SW480 (cell line): ENCODE measurements around the gene NLRC5.

Experiments
- DNase-seq: peaks from one replicate; pipeline ENCODE4 v3.0.0-alpha.2; 2016; ENCODE audit warnings: low spot score

Gene NLRC5

GRCh38 chr16:57026778-57027062, 37.4 kb downstream of the NLRC5 start:
- DNase-seq, result no peak

- DNase-seq, result no peak
These were observed 37.7 kb downstream of the NLRC5 start for GRCh38 chr16:57027067-57027466.

DNA sequence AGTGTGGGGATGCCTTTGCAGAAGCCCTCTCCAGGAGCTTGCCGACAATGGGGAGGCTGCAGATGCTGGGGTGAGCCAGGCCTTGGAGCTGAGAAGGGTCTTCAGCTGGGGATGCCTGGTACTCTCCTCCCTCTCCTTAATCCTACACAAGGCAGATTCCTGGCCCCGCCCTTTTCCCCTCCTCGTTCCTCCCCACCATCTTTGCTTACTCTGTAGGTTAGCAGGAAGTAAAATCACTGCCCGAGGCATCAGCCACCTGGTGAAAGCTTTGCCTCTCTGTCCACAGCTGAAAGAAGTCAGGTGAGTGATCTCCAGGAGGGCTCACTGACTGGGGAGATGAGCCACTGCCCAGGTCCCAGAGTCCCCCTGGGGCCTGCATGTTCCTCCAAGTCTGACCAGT, 38.7 kb downstream of the NLRC5 start:
- no peak for DNase-seq

DNA sequence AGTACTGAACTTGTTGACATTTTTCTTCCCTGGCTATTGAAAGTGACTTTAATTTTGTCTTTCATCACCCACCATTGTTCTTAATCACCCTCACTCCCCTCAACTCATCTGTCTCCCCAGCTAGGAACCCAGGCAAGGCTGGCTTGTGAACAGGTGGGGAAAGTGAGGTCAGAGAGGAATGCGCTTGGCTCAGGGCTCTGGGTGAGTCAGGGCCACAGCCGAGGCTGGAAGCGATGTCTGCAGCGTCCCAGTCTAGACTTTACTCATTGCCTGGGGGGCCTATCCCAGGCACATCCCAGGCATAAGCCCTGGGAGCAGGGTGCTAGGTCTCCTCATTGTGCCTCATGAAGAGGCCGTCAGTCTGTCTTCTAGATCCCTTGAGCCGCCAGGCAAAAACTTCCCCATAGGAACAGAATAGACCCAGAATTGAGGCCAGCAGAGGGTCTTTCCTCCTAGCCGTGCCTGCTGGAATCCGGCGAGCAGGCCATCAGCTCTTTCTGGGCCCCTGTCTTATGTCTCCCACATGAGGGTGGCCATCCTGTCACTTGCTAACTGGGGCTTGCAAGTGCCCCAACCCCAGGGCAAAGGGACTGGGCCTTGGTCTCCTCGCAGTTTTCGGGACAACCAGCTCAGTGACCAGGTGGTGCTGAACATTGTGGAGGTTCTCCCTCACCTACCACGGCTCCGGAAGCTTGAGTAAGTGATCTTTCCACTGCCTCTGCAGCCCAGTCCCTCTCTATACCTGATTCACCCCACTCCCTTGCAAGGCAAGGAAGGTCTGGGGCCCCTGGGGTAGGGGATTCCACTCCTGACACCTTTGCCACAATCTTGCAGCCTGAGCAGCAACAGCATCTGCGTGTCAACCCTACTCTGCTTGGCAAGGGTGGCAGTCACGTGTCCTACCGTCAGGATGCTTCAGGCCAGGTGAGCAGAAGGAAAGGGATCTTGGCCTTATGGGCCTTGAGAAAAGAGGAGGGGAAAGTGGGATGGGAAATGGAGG, 40.1 kb downstream of the NLRC5 start:
- DNase-seq, result no peak

DNA sequence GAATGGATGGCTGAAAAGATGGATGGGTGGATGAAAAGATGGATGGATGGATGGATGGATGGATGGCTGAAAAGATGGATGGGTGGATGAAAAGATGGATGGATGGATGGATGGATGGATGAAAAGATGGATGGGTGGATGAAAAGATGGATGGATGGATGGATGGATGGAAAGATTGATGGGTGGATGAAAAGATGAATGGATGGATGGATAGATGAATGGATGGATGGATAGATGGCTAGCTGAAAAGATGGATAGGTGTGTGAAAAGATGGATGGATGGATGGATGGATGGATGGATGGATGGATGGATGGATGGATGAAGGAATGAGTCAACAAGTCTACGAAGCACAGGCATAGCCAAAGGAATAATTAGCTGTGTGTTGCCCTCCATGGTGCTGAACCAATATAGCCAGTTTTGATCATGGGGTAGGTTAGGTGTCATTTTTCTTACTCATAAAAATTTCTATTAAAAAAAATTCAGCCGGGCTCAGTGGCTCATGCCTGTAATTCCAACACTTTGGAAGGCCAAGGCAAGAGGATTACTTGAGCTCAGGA, 41.1 kb downstream of the NLRC5 start:
- DNase-seq, result no peak

DNA sequence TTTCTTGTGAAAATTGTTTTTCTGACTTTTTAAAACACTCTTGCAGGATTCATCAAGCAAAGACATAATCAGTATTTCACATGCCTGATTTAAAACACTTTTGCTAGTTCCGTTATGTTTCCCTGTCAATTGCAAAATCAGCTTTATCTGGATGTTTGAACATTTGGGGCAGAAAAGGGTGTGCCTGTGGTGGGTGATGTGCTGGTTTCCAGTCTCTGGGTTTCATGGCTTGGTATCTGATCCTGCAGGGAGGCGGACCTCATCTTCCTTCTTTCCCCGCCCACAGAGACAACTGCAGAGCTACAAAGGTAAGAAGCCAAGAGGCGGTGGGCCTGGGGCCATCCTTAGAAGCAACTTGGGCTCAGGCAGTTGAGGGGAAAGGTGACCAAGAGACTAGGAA, 41.8 kb downstream of the NLRC5 start:
- DNase-seq, result no peak

DNA sequence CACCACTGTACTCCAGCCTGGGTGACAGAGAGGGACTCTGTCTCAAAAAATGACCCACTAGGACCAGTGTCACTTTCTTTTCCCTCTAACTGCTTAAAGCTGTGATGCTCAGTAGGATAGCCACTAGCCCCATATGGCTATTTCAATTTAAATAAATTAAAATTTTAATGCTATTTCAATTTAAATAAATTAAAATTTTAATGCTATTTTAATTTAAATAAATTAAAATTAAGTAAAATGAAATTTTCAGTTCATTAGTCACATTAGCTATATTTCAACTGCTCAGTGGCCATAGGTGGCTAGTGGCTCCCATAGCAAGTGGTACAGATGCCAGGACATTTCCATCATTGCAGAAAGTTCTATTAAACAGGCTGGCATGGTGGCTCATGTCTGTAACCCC, 43.0 kb downstream of the NLRC5 start:
- DNase-seq, result no peak

- no peak for DNase-seq
These were observed 43.6 kb downstream of the NLRC5 start for GRCh38 chr16:57032931-57033330.

DNA sequence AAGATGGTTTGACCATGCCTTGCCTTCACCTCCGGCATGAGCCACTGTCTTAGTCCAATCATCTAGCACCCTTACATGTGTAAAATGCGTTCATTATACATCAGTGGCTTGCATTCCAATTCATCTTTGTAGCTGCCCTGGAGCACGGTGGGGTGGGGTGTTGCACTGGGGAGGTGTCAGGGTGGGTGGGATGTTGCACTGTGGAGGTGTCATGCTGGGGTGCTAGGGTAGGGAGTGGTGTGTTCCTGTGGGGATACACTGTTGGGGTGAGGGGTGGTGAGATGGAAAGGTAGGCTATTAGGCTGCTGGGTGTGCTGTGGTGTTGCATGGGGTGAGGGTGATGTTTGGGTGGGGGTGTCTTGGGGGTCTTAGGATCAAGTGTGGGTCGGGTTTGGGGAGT, 47.0 kb downstream of the NLRC5 start:
- no peak for DNase-seq

GRCh38 chr16:57036945-57037344, 47.6 kb downstream of the NLRC5 start:
- no peak for DNase-seq

- DNase-seq, result no peak
These were observed 48.8 kb downstream of the NLRC5 start for GRCh38 chr16:57038166-57038565.

- no peak for DNase-seq
These were observed 49.9 kb downstream of the NLRC5 start for GRCh38 chr16:57039148-57039812.

DNA sequence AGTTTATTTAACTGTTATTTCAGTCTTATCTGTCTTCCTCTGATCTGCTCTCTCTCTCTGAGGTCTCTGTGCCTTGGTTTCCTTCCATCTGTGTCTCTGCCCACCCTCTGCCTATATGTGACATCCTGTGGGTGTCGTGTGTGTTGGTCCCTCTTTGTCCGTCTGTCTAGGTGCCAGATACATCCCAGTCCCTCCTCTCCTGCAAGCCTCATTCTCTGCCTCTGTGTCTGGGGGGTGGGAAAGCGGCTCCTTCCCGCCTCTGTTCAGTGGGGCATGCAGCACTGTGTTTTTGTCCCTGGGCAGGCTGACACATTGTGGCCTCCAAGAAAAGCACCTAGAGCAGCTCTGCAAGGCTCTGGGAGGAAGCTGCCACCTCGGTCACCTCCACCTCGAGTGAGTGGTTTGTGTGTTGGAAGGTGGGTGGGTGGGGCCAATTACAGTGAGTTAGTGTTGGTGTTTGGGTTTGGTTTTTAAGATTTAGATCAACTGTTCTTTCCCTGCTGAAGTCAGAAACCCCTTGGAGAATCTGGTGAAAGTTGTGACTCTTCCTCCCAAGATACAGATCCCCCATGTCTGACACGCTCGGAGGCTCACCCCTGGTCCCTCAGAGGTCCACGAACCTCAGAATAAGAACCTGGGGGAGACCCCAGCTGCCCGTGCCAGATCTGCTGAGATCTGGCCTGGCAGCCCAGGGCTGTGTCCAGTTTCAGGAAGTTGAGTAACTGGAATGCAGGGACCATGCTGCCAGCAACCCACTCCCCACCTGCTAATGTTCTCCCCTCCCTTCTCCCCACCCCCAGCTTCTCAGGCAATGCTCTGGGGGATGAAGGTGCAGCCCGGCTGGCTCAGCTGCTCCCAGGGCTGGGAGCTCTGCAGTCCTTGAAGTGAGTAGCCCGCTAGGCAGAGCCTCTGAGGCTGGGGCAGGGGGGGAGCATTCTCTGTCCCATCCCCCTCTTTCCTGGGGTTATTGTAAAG, 52.1 kb downstream of the NLRC5 start:
- no peak for DNase-seq

DNA sequence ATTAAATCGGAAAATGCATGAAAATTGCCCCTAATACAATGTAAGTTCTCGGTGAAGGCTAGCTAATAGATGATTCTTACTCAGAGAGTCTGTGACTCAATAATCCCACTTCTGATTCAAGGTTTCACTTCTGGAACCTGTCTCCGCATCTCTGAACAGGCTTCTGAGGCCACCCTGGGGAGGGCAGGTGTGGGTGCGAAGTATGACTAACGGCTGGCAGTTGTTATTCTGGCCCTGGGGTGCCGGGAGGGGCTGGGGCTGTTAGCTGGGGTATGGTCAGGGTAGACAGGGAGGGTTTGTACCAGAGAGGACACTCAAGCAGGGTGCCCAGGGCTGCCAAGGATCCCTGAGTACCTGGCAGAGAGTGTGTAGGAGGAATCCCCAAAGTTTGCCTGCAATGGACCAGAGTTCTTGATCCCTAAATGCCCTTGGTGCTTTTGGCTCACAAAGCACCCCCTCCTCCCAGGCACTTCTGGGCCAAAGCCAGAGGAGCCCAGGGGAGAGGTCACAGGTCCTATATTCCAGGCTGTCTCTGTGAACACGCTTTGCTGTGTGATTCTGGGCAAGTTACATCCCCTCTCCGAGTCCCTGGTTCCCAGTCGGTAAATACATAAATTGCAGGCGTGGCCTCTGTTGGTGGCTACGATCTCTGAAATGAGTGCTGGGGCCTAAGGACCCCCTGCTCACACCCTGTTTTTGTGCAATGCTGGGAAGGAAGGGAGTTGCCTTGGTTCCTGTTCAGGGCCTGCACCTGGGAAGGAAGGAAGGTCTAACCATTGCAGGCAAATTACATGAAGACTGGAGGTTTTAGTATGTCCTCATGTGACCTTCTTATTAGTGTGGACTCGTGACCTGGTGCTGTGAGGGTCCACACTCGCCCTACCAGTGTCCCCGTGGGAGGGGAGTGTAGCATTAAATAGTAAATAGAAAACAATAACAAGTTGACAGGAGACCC, 53.1 kb downstream of the NLRC5 start:
- no peak for DNase-seq

DNA sequence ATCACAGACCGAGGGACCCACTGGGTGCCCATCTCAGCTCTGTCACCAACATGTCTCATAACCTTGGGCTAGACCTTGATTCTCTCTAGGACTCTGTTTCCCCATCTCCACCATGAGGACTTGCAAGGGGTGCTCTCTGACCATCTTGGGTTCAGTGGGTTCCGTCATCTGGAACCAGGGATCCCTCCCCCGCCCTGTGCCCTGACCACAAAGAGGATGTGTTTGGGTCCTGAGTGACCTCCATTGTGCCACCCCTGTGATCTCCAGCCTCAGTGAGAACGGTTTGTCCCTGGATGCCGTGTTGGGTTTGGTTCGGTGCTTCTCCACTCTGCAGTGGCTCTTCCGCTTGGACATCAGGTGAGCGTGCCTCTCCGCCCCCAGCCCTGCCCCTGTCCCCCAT, 53.9 kb downstream of the NLRC5 start:
- no peak for DNase-seq

GRCh38 chr16:57044931-57045693, 55.8 kb downstream of the NLRC5 start:
- DNase-seq, result no peak

DNA sequence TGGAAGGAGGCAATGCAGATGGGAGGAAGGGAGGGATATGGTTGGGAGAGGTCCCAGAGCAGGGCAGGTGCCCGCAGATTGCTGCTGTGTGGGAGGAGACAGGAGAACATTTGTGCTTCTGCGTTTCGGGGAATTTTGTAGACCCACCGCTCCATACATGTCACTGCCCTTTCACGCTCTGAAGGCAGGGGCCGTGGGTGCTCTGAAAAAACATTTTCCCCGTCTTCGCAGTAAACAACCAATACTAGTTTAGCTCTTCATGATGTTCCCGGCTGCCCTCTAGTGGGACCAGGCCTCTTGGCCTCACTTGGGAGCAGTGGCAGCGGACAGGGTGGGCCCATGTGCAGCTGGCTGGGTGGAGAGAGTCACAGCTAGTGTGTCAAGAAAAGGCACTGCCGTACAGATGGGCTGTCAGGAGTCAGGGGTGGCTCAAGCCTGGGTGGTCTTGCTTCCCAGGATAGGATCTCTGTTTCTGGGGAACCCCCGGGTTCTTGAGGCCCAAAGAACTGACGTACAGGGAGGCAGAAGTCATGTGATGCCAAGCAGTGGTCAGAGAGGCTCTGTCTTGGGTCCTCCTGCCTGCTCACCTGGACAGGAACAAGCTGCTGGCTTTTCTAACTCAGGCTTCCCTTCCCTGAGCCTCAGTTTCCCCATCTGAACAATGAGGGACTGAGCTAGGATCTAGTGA, 56.5 kb downstream of the NLRC5 start:
- peak; percentile 11 for DNase-seq

DNA sequence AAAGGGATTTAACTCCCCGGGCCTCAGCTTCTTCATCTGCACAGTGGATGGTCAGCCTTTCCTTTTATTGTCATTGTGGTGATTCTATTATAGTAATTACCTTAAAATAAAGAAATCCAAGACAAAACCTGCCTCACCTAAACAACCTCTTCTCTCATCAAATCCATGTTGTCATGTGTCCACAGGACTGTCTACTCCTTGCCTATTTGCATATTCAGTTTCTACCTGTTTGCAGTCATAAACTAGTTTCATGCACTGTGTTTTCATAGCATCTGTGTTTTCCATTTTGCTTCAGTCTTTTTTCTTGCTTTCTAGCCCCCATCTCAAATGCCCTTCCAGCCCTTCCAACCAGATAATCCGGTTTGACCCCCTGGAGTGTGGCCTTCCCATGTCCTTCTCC, 58.7 kb downstream of the NLRC5 start:
- DNase-seq, result no peak

DNA sequence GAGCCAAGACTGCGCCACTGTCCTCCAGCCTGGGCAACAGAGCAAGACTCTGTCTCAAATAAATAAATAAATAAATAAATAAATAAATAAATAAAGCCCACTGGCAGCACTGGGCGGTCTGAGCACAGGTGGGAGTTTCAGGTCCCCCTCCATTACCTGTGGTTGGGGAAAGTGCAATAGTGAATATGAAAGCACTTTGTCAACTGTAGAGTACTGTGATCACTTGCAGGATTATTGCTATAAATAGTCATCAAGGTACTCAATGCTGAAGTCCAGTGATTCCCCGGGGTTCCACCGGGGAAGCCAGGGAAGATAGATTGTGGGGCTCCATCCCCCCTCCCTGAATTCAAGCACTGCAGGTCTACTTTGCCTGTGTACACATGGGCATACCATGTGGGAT, 60.3 kb downstream of the NLRC5 start:
- DNase-seq, result no peak
